ENCODE data around the gene MAP7.

DNA sequence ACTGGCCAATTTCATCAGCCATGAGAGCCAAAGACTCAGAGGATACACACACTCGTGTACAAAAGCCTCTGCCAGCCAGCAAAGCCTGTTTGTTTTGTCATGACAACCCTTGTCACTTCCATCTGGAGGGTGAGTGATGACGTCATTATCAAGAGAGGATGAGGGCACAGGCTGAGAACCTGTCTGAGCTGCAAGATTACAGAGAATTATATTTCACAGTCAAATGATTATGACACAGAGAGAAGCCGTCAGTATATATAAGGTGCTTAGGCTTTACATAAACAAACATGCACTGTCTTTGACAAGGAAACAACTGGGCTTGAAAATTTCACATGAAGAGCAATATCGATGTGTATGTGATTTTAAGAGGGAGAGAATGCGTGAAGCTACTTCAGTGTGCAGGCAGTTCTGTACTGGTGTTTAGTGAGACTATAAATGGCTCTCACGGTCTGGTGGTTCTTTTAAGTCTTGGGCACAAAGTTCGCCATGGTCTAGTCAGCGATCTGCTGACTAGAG is 224.1 kb downstream of the MAP7 start:
- no peak for TF ChIP-seq EZH2 (IDR thresholded peaks at IDR 0.05; ENCODE audit: insufficient read depth, poor library complexity, severe bottlenecking)
- TF ChIP-seq EZH2phosphoT487 (IDR thresholded peaks at IDR 0.05; ENCODE audit: insufficient read depth, low read depth), result no peak

Data from GM23248 (cell line).